Measurements from ENCODE around the gene SERHL2. TPM values are rescaled to one million over a fixed set of nuclear protein-coding genes. Genes with fewer than 3 reads are reported as not detected.

The SERHL2 gene
- total RNA-seq, 1 experiment from 2014 or later: 1.1 TPM

DNA sequence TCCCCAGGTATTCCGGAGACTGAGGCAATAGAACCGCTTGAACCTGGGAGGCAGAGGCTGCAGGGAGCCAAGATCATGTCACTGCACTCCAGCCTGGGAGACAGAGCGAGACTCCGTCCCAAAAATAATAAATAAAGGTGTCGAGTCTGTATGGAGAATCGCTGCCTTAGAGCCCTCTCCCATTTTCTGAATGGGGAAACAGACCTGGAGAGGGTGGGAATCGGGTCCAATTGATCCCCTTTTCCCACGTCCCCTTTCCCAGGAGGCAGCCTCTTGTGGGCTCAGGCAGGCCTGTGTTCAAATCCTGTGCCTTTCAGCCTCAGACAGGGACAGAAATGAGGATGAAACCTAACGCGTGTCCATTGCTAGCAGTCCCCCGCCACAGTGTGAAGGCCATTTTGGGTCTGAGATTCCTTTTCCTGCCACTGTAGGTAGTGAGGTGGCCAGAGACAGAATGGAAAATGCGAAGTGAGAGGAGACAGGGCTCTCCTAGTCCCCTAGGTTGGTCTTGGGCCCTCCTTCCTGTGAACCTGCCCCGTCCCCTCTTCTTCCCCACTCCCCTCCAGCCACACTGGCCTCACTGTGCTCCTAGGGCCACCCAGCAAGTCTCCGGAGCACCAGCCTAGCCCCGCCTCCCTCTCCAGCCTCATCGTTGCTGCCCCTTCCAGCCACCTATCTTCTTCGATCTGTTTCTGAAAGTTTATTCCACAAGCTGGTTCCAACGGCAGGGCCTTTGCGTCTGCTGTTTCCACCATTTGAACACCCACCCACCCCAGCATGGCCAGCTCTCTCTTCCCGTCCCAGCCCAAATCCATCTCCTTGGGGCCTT, 63.6 kb downstream of the SERHL2 start:
- H3K36me3 Mint-ChIP-seq: peaks cover 4% of the 10 kb centered on the region; the same call in 1 of the 2 replicates
- no peak for DNase-seq (ENCODE audit: low spot score)

More for the DNA sequence above, 63.6 kb downstream of the SERHL2 start:
- TF ChIP-seq ZNF138 (CRISPR knock-in tag; conservative IDR thresholded peaks at IDR 0.05) (no peak), NR3C1 (CRISPR knock-in tag; conservative IDR thresholded peaks at IDR 0.05; ENCODE audit: low read depth) (no peak), HMGA2 (CRISPR knock-in tag; IDR thresholded peaks at IDR 0.05) (no peak), ZNF263 (CRISPR knock-in tag; IDR thresholded peaks at IDR 0.05; ENCODE audit: low read depth) (no peak), CBFB (CRISPR knock-in tag; IDR thresholded peaks at IDR 0.05; ENCODE audit: low read depth) (no peak), ZBTB43 (CRISPR knock-in tag; IDR thresholded peaks at IDR 0.05) (no peak), NR2C2 (CRISPR knock-in tag; IDR thresholded peaks at IDR 0.05) (no peak)
- TF ChIP-seq, protein P1, sequence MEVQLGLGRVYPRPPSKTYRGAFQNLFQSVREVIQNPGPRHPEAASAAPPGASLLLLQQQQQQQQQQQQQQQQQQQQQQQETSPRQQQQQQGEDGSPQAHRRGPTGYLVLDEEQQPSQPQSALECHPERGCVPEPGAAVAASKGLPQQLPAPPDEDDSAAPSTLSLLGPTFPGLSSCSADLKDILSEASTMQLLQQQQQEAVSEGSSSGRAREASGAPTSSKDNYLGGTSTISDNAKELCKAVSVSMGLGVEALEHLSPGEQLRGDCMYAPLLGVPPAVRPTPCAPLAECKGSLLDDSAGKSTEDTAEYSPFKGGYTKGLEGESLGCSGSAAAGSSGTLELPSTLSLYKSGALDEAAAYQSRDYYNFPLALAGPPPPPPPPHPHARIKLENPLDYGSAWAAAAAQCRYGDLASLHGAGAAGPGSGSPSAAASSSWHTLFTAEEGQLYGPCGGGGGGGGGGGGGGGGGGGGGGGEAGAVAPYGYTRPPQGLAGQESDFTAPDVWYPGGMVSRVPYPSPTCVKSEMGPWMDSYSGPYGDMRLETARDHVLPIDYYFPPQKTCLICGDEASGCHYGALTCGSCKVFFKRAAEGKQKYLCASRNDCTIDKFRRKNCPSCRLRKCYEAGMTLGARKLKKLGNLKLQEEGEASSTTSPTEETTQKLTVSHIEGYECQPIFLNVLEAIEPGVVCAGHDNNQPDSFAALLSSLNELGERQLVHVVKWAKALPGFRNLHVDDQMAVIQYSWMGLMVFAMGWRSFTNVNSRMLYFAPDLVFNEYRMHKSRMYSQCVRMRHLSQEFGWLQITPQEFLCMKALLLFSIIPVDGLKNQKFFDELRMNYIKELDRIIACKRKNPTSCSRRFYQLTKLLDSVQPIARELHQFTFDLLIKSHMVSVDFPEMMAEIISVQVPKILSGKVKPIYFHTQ (CRISPR knock-in tag; IDR thresholded peaks at IDR 0.05): no peak
- TF ChIP-seq, protein P2, sequence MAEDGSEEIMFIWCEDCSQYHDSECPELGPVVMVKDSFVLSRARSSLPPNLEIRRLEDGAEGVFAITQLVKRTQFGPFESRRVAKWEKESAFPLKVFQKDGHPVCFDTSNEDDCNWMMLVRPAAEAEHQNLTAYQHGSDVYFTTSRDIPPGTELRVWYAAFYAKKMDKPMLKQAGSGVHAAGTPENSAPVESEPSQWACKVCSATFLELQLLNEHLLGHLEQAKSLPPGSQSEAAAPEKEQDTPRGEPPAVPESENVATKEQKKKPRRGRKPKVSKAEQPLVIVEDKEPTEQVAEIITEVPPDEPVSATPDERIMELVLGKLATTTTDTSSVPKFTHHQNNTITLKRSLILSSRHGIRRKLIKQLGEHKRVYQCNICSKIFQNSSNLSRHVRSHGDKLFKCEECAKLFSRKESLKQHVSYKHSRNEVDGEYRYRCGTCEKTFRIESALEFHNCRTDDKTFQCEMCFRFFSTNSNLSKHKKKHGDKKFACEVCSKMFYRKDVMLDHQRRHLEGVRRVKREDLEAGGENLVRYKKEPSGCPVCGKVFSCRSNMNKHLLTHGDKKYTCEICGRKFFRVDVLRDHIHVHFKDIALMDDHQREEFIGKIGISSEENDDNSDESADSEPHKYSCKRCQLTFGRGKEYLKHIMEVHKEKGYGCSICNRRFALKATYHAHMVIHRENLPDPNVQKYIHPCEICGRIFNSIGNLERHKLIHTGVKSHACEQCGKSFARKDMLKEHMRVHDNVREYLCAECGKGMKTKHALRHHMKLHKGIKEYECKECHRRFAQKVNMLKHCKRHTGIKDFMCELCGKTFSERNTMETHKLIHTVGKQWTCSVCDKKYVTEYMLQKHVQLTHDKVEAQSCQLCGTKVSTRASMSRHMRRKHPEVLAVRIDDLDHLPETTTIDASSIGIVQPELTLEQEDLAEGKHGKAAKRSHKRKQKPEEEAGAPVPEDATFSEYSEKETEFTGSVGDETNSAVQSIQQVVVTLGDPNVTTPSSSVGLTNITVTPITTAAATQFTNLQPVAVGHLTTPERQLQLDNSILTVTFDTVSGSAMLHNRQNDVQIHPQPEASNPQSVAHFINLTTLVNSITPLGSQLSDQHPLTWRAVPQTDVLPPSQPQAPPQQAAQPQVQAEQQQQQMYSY (CRISPR knock-in tag; IDR thresholded peaks at IDR 0.05): no peak
- TF ChIP-seq, protein P3, sequence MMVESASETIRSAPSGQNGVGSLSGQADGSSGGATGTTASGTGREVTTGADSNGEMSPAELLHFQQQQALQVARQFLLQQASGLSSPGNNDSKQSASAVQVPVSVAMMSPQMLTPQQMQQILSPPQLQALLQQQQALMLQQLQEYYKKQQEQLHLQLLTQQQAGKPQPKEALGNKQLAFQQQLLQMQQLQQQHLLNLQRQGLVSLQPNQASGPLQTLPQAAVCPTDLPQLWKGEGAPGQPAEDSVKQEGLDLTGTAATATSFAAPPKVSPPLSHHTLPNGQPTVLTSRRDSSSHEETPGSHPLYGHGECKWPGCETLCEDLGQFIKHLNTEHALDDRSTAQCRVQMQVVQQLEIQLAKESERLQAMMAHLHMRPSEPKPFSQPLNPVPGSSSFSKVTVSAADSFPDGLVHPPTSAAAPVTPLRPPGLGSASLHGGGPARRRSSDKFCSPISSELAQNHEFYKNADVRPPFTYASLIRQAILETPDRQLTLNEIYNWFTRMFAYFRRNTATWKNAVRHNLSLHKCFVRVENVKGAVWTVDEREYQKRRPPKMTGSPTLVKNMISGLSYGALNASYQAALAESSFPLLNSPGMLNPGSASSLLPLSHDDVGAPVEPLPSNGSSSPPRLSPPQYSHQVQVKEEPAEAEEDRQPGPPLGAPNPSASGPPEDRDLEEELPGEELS (CRISPR knock-in tag; IDR thresholded peaks at IDR 0.05): no peak
- TF ChIP-seq, protein P4, sequence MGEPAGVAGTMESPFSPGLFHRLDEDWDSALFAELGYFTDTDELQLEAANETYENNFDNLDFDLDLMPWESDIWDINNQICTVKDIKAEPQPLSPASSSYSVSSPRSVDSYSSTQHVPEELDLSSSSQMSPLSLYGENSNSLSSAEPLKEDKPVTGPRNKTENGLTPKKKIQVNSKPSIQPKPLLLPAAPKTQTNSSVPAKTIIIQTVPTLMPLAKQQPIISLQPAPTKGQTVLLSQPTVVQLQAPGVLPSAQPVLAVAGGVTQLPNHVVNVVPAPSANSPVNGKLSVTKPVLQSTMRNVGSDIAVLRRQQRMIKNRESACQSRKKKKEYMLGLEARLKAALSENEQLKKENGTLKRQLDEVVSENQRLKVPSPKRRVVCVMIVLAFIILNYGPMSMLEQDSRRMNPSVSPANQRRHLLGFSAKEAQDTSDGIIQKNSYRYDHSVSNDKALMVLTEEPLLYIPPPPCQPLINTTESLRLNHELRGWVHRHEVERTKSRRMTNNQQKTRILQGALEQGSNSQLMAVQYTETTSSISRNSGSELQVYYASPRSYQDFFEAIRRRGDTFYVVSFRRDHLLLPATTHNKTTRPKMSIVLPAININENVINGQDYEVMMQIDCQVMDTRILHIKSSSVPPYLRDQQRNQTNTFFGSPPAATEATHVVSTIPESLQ (CRISPR knock-in tag; IDR thresholded peaks at IDR 0.05): no peak
- TF ChIP-seq, protein P5, sequence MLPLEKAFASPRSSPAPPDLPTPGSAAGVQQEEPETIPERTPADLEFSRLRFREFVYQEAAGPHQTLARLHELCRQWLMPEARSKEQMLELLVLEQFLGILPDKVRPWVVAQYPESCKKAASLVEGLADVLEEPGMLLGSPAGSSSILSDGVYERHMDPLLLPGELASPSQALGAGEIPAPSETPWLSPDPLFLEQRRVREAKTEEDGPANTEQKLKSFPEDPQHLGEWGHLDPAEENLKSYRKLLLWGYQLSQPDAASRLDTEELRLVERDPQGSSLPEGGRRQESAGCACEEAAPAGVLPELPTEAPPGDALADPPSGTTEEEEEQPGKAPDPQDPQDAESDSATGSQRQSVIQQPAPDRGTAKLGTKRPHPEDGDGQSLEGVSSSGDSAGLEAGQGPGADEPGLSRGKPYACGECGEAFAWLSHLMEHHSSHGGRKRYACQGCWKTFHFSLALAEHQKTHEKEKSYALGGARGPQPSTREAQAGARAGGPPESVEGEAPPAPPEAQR (CRISPR knock-in tag; IDR thresholded peaks at IDR 0.05): no peak
- no peaks in the 10 kb centered on the region for H3K9me3 Mint-ChIP-seq
- no peak for ATAC-seq
- POLR2A ChIA-PET: no interaction called here
- H3K27me3 Mint-ChIP-seq (ENCODE audit: low read depth): no peaks in the 10 kb centered on the region
- H3K4me1 Mint-ChIP-seq: peaks cover 27% of the 10 kb centered on the region
- CTCF ChIA-PET: interaction anchor here (1.1 kb wide), 1 partner anchor 251 kb away, joined by 5 read pairs; no protein-coding TSS in a partner anchor
- peak overlapping the region; percentile 79; the same call in 1 of the 2 replicates for H3K27ac Mint-ChIP-seq
- no peak overlapping the region for H3K4me3 Mint-ChIP-seq
